ENCODE measurements around the gene IQSEC3.

Gene IQSEC3

DNA sequence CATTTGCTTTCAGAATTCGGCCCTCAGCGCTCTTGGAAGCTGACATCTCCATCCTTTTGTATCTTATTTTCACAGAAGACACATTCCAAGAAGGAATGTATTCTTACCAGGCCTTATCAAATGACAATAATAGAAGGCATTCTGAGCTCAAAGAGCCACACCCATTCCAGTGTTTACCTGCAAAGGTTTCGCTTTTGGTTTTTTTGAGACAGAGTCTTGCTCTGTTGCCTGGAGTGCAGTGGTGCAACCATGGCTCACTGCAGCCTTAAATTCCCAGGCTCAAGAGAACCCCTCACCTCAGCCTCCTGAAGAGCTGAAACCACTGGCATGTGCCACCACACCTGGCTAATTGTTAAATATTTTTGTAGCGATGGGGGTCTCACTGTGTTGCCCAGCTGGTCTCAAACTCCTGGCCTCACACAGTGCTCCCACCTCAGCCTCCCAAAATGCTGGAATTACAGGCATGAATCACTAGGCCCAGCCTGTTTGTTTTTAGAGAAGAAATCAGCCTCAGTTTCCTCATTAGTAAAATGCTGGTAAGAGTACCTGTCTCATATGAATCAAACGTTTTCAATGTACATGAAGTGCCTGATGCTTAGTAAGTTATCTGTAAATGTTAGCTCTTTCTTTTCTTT is 78.2 kb downstream of the IQSEC3 start:
- DNase-seq, result no peak

DNA sequence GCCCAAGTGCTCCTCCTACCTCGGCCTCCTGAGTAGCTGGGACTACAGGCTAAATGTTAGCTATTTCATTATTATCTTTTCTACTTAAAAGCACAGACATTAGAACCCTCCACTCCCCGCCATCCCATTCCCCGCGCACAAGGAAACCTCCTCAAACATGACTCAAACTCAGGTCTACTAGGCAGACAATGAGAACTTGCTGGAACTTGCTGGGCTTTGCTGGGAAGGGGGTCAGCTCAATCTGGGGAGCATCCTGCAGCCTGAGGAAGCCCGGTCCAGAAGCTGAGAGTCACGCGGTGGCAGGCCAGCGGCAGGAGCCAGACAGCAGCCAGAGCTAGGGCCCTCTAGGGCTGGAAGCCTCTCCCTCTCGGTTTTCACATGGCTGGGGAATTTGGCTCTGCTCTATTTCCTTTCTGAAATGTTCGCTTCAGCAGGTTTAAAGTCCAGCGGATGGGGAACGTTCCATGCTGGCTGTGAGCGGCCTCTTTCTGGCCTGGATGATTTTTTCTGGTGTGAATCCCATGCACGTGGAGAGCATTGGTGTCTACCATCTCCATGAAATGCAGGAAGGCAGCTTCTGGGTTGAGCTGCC is 78.9 kb downstream of the IQSEC3 start:
- no peak for DNase-seq

DNA sequence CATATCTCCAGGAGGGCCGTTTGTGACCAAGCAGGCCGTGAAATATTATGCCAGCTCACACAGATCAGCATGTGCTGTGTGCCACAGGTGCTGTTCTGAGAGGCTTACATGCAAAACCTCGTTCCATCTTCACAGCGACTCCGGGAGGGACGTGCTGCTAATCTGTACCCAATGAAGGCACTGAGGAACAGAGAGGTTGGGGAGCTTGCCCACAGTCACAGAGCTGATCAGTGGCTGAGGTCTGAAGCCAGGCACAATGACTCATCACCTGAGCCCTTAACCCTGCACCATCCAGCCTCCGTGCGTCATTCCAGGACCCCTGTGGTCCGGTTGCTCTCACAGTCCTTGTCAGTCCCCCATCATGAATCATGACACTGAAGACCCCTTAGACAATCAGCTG is 80.7 kb downstream of the IQSEC3 start:
- DNase-seq, result no peak

DNA sequence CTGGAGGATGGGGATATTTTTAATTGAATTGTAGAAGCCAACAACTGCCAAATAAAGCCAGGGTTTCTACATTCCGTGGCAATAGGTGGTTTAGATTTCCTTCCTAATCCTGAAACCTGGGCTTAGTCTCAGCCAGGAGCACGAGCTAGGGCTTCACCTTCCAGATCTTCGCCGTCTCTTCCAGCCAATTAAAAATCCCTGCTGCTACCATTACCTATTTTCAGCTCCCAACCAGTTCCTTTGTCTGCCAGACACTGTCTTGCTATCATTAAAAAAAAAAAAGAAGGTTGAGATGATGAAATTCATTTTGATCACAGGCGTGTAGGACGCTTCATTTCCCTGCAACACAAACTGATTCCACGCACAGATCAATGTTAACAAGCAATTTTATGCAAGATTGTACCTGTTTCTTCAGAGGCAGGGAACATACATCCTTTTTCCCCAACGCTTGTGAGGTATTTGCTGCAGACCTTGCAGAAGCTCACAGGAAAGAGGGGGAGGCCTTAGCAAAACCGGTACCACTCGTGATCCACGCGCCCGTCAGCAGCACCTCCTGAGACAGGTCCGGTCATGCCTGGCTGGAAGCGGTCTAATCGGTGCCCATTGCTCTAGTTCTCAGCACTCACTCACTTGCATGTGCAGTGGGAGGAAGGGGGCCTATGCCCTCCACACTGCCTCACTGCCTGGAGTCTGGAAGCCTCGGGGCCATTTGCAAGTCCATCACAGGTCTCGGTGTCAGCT is 82.3 kb downstream of the IQSEC3 start:
- DNase-seq, result no peak

DNA sequence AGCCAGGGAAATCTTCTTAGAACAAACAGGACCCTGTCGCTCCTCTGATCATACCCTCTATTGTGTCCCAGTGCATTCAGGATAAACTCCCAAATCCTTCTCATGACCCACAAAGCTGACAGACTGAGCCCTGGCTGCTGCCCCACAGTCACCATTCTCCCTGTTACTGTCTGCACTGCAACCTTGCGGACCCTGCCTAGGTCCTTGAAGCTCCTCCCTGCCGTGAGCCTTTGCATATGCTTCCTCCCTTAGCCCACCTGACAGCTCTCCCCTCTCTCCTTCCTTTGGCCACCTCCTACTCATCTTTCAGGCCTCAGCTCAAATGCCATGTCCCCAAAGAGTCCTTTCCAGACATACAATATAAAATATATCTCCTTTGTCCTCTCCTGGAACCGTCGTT is 85.0 kb downstream of the IQSEC3 start:
- no peak for DNase-seq

DNA sequence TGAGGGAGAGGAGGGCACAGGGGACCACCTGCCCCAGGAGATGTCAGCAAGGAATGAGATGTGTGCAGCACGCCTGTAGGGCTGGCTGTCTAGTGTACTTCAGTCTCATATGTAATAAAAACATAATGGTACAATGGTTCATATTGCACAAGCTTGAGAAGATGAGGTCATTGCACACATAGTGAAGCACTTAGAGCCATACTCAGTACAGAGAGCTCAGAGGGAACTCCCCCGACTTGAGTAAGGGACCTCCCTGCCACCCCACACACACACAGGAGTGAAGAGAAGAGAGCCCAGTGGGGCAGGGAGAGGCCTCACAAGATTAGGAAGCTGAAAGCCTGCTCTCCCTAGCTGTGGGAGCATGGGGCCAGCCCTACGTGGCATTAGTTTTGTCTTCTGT is 85.9 kb downstream of the IQSEC3 start:
- DNase-seq, result no peak

DNA sequence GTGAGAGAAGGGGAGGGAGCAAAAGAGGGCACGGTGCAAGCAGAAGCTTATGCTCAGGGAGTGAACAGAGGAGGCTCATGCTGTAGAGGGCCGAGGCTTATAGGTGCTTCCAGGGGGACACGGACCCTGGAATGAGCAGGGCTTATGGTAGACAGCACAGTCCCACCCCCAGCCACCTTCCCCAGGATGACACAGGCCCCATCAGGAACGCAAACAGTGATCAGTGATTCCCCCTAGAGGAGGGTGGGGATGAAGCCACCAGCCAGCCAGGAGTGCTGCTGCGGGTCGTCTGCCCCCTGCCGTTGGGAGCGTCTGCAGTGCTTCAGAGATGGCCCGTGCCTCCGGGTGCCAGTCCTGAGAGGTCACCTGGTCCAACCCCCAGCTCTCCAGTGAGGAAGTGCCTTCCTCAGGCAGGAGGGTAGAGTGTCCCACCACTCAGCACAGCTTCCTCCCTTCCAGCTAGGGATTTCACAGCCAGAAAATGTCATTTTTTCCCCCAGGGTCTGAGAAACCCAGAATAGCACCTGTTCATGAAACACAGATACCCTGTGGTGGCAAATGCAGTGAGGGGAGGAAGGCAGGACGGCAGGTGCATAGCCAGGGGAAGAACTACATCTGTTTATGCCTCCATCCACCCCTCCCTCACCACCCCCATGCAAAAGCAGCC is 86.6 kb downstream of the IQSEC3 start:
- peak; percentile 71 for DNase-seq

DNA sequence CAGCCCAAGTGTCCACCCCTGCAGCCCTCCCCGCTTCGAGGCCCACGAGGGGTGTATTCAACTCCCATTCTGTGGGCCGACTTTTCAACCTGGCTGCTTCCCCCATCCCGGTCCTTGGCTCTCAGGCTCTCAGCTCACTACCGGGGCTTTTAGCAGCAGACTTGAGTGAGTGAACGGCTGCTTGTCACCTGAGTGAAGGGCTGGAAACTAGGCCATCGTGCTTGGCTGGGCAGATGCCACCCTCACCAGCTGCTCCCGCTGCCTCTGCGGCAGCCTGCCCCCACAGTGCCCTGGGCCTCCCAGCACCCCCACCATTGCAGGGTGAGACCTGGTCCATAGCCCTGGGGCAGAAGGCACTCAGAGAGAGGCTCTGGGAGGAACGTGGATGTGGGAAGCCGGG is 87.5 kb downstream of the IQSEC3 start:
- no peak for DNase-seq

DNA sequence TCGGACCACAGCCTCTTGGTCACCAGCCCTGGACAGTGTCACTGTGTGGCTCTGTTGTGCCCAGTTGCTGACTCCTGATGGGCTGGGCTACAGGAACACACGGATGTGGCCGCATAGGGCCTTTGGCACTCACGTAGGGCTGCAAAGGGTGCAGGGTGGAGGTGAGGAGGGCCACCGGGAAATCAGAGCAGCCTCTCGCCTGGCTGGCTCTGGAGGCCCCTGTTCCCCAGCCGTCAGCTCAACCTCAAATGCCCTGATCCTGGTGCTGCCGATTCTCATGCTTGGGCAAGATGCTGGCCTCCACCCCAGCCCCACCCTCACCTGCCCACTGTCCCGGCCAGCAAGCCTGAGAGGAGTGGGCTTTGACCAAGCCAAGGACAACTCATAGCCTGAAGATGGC is 88.4 kb downstream of the IQSEC3 start:
- no peak for DNase-seq

DNA sequence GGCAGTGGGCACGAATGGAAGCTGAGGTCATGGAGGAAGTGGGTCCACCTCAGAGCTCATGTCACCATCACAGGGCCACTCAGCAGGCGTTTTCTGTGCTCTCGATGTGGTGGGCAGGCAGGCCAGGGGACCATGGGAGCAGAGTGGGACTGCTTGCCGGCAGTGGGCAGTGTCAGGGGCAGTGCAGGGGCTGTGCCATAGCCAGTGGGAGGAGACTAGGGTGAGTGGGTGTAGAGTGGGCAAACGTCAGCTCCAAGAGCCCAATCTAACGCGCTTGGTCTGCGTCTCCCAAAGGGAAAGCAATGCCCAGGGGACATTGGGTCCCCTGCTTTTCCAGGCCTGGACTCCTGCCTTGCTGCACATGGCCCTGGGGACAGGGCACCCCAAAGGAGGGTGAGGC is 89.1 kb downstream of the IQSEC3 start:
- no peak for DNase-seq

DNA sequence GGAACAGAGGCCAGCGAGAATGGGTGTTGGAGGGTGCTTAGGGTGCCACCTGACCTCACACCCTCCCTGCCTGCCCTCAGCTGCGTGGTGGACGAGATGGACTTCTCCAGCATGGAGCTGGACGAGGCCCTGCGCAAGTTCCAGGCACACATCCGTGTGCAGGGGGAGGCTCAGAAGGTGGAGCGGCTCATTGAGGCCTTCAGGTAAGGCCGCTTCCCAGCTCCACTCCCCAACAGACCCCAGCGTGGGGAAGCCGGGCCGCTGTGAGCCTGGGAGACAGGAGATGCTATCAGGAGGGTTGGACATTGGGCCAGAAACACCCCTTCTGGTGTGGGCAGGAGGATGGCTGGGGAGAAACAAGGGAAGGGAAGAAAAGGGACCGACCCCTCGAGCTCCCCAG is 90.4 kb downstream of the IQSEC3 start:
- DNase-seq, result no peak

DNA sequence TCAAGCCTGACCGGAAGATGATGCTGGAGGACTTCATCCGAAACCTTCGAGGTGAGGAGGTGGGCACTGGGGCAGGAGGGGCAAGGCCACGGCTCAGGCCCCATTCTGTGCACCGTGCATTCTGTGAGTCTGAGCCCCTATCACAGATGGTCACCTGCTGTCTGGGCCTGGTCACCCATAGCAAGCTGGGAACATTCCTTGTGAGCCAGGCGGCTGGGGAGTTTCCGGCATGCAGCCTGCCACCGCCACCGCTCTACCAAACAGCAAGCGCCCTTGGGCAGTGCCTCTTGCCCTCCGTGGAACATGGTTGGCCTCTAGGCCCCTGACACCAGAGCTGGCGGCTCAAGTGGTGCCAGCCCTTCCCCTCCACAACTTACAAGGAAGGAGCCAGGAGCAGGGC is 91.1 kb downstream of the IQSEC3 start:
- no peak for DNase-seq

DNA sequence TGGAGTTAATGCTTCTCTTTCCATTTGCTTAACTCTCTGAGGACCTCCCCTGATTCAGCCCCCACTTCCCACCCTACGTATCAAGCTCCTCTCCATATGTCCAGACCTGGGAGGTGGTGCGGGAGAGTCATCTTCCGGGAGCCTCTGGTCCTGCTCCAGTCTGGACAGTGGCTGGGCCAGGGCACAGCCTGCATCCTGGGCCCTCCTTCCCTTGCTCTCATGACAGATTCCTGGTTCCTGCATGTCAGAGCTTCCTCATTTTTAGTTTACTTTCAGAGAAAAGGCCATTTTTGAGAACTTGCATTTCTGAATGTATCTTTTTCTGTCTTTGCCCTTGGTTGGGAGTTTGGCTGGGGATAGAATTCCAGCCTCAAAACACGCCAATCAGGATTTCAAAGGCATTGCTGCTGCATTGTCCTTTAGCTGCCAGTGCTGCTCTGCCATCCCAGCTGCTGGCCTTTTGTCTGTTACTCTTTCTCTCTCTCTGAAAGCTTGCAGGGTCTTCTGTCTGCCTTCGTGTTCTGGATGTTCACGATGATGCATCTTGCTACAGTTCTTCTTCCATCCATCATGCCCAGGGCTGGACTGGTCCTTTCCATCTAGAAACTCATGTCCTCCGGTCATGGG is 92.7 kb downstream of the IQSEC3 start:
- DNase-seq, result no peak

DNA sequence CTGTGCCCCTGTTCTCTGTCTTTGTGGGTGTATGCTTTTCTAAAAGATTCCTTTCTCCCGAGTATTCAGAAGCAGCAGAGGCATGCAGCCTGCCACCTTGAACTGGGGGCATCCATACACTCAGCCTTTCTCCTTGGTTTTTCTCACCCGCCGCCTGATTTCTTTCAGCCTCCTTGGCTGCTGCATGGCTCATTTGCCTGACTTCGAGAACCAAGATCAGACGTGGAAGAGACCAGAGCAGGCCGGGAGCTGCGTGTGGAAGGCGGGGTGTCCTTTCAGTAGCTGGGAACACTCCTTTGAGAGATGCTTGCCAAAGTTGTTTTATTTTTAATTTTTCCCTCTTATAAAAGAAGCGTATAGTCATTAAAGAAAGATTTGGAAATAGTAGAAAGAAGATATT is 94.3 kb downstream of the IQSEC3 start:
- no peak for DNase-seq

DNA sequence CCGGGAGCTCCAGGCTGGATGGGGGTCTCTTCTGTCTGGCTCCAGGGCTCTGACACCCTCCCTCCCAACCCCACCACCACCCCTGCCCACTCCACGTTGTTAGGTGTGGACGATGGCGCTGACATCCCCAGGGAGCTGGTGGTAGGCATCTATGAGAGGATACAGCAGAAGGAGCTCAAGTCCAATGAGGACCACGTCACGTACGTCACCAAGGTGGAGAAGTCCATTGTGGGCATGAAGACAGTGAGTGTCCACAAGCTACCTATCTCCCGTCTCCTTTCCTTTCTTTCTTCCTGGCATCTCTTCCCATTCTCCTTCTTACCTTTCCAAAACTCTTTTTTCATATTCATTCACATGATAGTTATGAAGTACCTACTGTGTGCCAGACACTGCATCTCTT is 95.3 kb downstream of the IQSEC3 start:
- DNase-seq, result no peak

DNA sequence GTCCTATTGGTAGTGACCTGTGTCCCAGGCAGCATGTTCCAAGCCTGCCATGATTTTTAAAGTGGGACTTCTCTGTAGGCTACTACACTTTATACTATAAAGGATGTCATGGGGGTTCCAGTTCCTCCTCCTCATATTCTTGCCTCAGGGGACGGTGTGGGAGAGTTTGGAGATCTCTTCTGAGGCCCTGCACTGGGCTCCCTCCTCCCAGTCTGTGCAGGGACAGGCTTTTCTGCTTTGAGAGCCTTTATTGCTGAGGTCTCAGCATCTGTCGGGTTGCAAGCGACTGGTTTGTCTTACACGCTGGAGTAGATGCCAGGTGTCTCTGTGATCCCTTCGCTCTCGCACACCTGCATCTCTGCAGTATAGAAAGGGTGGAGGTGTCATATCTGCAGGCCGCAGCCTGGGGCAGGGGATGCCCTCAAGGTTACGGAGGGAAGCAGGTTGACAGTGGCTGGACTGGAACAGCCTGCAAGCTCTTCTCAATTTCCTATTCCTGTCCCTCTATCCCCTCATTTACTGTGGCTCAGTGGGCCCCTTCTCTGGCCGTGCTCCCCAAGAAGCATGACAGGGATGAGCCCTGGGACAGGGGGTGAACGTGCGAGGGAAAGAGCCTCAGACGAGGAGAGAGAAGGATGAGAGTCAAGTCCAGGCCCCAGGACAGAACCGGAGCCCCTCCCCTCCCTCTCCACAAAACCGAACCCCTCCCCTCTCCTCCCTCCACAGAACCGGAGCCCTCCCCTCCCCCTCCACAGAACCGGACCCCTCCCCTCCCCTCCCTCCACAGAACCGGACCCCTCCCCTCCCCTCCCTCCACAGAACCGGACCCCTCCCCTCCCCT is 96.1 kb downstream of the IQSEC3 start:
- DNase-seq, result no peak

DNA sequence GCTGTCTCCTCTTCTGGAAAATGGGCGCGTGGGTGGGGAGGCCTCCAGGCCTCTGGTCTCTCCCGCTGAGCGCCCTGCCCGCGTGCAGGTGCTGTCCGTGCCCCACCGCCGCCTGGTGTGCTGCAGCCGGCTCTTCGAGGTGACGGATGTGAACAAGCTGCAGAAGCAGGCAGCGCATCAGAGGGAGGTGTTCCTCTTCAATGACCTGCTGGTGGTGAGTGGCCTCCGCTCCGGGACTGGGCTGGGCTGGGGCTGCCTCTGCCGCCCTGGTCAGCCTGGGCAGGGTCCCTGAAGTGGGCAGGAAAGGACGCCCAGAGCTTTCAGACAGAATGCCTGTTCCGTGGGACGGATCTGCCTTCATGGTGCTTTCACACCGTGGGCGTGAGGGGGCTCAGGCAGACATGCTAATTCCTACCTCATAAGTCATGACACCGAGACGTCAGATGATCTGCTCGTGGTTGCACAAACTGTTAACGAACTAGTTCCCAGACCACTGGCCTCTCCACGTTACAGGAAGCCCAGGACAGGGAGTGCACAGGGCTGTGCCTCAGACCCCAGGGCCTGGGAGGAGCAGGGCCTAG is 96.9 kb downstream of the IQSEC3 start:
- DNase-seq, result no peak

DNA sequence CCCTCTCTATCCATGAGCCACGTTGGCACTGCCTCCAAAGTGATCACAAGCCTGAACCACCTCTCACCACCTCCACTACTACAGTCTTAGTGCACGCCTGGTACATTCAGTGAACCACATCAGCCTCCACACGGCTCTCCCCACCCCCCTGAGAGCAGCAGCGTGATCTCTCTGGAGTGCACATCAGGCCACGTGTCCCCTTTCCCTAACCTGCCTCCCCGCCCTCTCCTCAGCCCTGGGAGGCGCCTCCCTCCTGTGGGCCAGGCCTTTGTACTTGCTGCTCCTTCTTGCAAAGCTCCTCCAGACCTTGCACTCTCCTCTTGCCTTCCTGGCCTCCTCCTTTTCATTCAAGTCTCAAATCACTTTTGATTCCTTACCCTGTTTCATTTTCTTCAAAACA is 97.6 kb downstream of the IQSEC3 start:
- no peak for DNase-seq

DNA sequence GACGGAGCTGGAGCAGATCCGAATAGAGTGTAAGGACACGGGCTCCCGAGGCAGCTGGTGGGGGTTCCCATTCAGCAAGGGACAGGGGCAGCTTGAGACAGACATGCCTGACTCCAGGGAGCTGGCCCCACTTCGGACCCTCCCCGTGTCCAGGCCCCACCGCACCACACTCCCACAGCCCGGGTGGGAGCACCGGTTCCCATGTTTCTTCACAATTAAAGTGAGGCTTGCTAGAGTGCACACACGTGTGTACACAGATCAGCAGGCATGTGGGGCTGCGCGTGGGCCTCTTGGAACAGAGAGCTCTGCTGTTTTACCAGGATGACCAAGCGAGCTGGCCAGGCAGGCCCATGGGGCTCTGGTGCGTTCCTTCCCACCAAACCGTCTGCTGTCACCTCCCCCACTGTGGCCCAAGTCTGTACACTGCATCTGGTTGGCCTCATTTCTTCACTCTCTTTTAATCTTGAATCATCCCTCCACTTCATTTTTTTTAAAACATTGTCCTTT is 99.3 kb downstream of the IQSEC3 start:
- DNase-seq, result no peak

DNA sequence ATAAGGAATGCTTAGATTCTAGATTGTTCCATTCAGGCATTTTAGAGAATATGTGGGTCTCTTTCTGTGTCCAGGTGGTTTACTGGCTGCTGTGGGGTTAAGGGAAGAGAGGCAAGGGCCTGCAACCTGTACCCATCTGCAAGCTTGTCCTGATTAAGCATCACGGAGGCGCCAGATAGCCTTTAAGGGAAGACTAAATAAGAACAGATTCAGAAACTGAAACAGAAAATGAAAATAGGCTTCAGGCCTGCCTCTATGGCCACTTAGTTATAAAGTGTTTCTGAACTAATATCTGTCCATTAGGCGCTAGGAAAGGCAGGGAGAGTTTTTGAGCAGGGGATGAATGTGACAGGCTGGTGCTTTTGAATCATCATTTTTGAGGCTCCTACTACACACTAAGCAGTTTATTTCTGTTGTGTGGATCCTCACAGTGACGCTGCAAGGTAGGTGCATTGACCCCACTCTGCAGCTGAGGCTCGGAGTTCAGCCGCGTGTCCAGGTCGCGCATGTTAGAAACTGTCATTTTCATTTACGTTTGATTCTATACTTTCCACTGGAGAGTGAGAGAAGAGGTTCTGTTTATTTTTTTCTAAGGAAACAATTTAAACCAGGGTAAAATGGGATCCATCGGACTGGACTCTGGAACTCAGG is 100.0 kb downstream of the IQSEC3 start:
- no peak for DNase-seq

DNA sequence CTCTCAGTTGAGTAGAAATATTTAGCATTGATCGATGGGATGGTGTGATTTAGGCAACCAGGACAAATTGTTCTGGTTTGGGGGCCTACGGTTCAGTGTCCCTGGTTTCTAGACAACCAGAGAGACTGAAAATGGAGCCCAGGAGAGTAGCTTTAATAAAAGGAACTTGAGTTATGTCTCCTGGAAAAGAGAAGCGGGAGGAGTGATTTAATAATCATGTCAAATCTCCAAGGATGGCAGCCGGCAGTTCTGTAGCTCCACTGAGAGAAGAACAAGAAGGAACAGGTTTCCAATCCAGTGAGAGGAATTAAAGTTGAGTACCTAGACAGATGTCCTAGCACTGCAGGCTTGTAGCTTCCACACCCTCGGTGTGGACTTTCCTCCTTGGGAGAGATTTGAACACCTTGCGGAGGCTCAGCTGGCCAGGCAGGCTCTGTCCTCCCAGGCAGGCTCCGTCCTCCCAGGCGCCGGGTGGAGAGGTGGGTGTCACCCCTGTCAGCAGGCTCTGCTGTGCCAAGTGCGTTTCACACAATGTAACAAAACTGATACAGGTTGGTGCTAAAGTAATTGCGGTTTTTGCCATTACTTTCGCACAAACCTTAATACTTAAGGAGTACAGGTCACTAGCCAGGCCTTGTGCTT is 101.5 kb downstream of the IQSEC3 start:
- no peak for DNase-seq

All from activated effector memory CD4-positive, alpha-beta T cell treated with anti-CD3 and anti-CD28 coated beads, Interleukin-2, amount 50 U/mL, for 16 hours (primary cell).